Progenitor cell of endocrine pancreas (in vitro differentiated cells): ENCODE data around the gene ASZ1. TPM values are rescaled to one million over a fixed set of nuclear protein-coding genes. Genes with fewer than 3 reads are reported as not detected.
"Not testable (repeated sequence)": the region's sequence is repeated elsewhere in the genome, so short reads cannot be mapped to it uniquely, and the experiment has no call there.

Source experiments
- DNase-seq: peaks from one replicate; pipeline ENCODE4 v3.0.0; 2021; ENCODE audit warnings: low spot score; ENCODE audit not compliant: unreplicated experiment
- H3K27ac Mint-ChIP-seq: 2 replicates; pipeline ENCODE4 v1.8.0; 2021; ENCODE audit warnings: mild to moderate bottlenecking, moderate library complexity, mixed read lengths
- H3K27me3 Mint-ChIP-seq: 2 replicates; pipeline ENCODE4 v1.8.0; 2021; ENCODE audit warnings: mixed read lengths
- H3K36me3 Mint-ChIP-seq: 2 replicates; pipeline ENCODE4 v1.8.0; 2022; ENCODE audit warnings: mixed read lengths; ENCODE audit not compliant: insufficient read depth
- H3K4me1 Mint-ChIP-seq: 2 replicates; pipeline ENCODE4 v1.8.0; 2021; ENCODE audit warnings: low read depth, mixed read lengths
- H3K4me3 Mint-ChIP-seq: 2 replicates; pipeline ENCODE4 v1.8.0; 2021; ENCODE audit warnings: low read depth, mild to moderate bottlenecking, moderate library complexity, mixed read lengths
- H3K9me3 Mint-ChIP-seq: 2 replicates; pipeline ENCODE4 v1.8.0; 2021; ENCODE audit warnings: low read depth, mixed read lengths
- CTCF ChIP-seq: fragments of 200-600 bp; sonication (generic); IDR thresholded peaks from one replicate; pipeline ENCODE4 v1.5.0; 2021; ENCODE audit warnings: antibody characterized with exemption, mild to moderate bottlenecking; ENCODE audit not compliant: unreplicated experiment
- total RNA-seq: library from RNA; stranded (reverse); gene quantifications from 2 replicates; pipeline ENCODE4 v1.2.1, GENCODE V29; 2021

Gene ASZ1
- total RNA-seq, 1 donor from 2014 or later, result not detected

DNA sequence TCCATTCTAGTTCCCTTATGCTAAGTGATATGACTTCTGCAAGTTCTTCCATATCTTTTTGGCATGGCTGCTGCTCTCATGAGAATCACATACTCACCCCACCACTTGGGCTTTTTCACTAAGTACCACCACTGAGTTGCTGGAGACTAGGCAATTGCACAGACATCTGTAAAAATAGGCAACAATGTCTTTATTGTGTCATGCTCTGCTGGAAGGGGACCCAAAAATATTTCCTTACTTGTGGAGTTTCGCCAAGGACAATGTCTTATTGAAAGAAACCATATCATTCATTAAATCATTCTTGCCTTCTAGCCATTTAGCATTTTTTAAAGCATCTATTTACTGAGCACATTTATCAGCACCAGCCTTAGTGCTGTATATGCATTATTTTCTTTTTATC lies 17.4 kb upstream of the ASZ1 start:
- Mint-ChIP-seq H3K36me3 (no peaks in the 10 kb centered on the region), H3K4me1 (peaks cover 2% of the 10 kb centered on the region), H3K9me3 (peaks cover 4% of the 10 kb centered on the region), H3K27me3 (no peaks in the 10 kb centered on the region), H3K4me3 (no peak overlapping the region), H3K27ac (no peak overlapping the region)
- TF ChIP-seq CTCF, result no peak
- no peak for DNase-seq

GRCh38 chr7:117435475-117436043 lies 8.3 kb upstream of the ASZ1 start:
- DNase-seq, result no peak
- H3K27me3 Mint-ChIP-seq, result no peaks in the 10 kb centered on the region
- H3K27ac Mint-ChIP-seq, result no peak overlapping the region
- H3K36me3 Mint-ChIP-seq, result no peaks in the 10 kb centered on the region
- no peaks in the 10 kb centered on the region for H3K9me3 Mint-ChIP-seq
- no peak for TF ChIP-seq CTCF
- no peak overlapping the region for H3K4me3 Mint-ChIP-seq
- H3K4me1 Mint-ChIP-seq, result no peaks in the 10 kb centered on the region

GRCh38 chr7:117424090-117424829 lies 3.0 kb downstream of the ASZ1 start:
- no peaks in the 10 kb centered on the region for H3K36me3 Mint-ChIP-seq
- no peaks in the 10 kb centered on the region for H3K9me3 Mint-ChIP-seq
- H3K4me1 Mint-ChIP-seq, result no peaks in the 10 kb centered on the region
- TF ChIP-seq CTCF, result no peak
- peaks cover 3% of the 10 kb centered on the region for H3K27me3 Mint-ChIP-seq
- no peak for DNase-seq
- no peak overlapping the region for H3K4me3 Mint-ChIP-seq
- no peak overlapping the region for H3K27ac Mint-ChIP-seq

GRCh38 chr7:117414591-117414990 lies 12.7 kb downstream of the ASZ1 start:
- not testable (repeated sequence) for H3K9me3 Mint-ChIP-seq, DNase-seq, H3K36me3 Mint-ChIP-seq, H3K4me1 Mint-ChIP-seq, H3K4me3 Mint-ChIP-seq, H3K27me3 Mint-ChIP-seq, H3K27ac Mint-ChIP-seq

DNA sequence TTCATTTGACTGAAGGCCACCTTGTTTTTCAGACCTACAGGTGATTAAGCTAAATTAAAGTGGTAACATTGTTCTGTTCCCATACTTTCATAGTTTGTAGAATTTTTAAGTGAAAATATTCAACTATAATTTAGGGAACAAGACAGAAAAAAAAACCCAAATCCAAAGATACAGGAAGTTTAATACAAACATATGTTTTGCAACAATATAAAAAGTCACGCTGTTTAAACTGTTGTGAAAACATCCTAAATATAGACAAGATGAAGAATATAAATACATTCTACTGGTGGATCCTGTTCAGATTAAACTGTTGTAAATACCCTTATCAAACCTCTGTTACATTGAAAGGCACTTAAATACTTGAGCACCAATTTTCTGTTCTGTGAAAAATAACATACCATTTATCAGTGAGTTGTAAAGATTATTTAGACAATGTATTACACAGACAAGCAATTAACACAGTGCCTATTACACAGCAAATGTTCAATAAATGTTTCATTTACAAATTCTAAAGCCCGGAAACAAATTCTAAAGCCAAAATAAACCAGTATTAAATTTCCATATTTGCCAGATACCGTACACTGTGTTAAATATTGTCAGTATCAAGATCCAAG lies 14.2 kb downstream of the ASZ1 start:
- Mint-ChIP-seq H3K4me1 (peaks cover 7% of the 10 kb centered on the region), H3K9me3 (no peaks in the 10 kb centered on the region), H3K36me3 (no peaks in the 10 kb centered on the region), H3K27ac (no peak overlapping the region), H3K4me3 (no peak overlapping the region), H3K27me3 (no peaks in the 10 kb centered on the region)
- DNase-seq, result no peak
- no peak for TF ChIP-seq CTCF
